Subcutaneous abdominal adipose tissue (tissue), 5 donors: Measurements from ENCODE around the gene GGA3.

ENCODE experiments used
- H3K27ac ChIP-seq: one replicate; pipeline ENCODE4 v1.7.0; 2013; ENCODE audit warnings: low read depth, mild to moderate bottlenecking, inconsistent platforms, low read length, moderate library complexity
- H3K27me3 ChIP-seq, 5 donors: one replicate each; pipeline ENCODE4 v1.7.0; 2013; ENCODE audit warnings: low read length in 5 of 5, inconsistent platforms in 1 of 5; ENCODE audit not compliant: control insufficient read depth in 5 of 5, insufficient read depth in 4 of 5
- H3K36me3 ChIP-seq, 5 donors: one replicate each; pipeline ENCODE4 v1.7.0; 2013; ENCODE audit warnings: low read length in 5 of 5; ENCODE audit not compliant: control insufficient read depth in 5 of 5, insufficient read depth in 5 of 5
- H3K4me1 ChIP-seq, 5 donors: one replicate each; pipeline ENCODE4 v1.7.0; 2013; ENCODE audit warnings: low read length in 5 of 5, mild to moderate bottlenecking in 3 of 5, moderate library complexity in 1 of 5; ENCODE audit not compliant: control insufficient read depth in 5 of 5, insufficient read depth in 5 of 5
- H3K4me3 ChIP-seq, 5 donors: one replicate each; pipeline ENCODE4 v1.7.0; 2013; ENCODE audit warnings: low read length in 5 of 5, low read depth in 1 of 5
- H3K9ac ChIP-seq, 5 donors: one replicate each; pipeline ENCODE4 v1.7.0; 2013; ENCODE audit warnings: low read length in 5 of 5, mild to moderate bottlenecking in 4 of 5, moderate library complexity in 3 of 5
- H3K9me3 ChIP-seq, 5 donors: one replicate each; pipeline ENCODE4 v1.7.0; 2013; ENCODE audit warnings: low read length in 5 of 5; ENCODE audit not compliant: control insufficient read depth in 5 of 5
- donor health status: healthy.
- donor health status: healthy.
- donor health status: healthy.
- donor health status: healthy.
- donor health status: healthy.

The GGA3 gene, protein sequence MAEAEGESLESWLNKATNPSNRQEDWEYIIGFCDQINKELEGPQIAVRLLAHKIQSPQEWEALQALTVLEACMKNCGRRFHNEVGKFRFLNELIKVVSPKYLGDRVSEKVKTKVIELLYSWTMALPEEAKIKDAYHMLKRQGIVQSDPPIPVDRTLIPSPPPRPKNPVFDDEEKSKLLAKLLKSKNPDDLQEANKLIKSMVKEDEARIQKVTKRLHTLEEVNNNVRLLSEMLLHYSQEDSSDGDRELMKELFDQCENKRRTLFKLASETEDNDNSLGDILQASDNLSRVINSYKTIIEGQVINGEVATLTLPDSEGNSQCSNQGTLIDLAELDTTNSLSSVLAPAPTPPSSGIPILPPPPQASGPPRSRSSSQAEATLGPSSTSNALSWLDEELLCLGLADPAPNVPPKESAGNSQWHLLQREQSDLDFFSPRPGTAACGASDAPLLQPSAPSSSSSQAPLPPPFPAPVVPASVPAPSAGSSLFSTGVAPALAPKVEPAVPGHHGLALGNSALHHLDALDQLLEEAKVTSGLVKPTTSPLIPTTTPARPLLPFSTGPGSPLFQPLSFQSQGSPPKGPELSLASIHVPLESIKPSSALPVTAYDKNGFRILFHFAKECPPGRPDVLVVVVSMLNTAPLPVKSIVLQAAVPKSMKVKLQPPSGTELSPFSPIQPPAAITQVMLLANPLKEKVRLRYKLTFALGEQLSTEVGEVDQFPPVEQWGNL

DNA sequence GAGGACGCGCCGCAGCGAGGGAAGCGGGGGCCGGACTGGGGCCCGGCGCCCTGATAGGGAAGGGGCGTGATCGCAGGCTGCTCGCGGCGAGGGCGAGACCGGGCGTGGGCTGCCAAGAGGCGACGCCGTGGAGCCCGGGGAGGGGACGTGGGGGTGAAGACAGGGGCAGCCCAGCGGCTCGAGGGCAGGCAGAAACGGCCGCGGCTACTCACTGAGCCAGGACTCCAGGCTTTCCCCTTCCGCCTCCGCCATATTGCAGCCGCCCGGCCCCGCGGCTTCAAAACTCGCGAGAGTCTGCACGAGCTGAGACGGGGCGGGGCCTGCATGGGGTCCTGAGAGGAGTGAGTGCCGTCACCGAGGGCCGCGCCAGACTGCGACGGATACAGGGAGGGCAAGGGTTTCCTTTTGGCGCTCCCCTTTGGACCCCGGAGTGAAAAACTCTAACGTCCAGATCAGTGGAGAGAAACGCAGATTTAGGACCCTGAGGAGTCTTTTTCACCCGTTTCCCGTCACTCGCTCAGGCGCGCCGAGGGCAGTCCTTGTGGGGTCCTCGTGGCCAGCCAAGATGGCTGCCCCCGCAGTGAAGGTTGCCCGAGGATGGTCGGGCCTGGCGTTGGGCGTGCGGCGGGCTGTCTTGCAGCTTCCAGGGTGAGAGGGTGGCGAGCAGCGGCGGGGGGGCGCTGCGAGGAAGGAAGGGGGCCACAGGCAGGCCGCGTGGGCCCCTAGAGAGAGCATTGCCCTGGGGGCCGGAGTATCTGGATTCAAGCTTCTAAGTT, at the start of gene GGA3, which contains the start of gene MRPS7:
TSS of gene GGA3 (minus strand) at position 271 of the 776 bp plus-strand sequence. CDS start at position 252, 19 bp downstream.
TSS of gene MRPS7 (plus strand) at position 544 of the 776 bp plus-strand sequence. CDS start at position 566, 22 bp downstream.
- H3K9ac ChIP-seq, result peak within 1 kb of the TSS; percentile 94 to 99 (median 97)
- peaks cover 0 to 29% (median 27%) of the 10 kb centered on the region in 5 donors for H3K36me3 ChIP-seq
- peak within 1 kb of the TSS; percentile 99 for H3K27ac ChIP-seq
- H3K9me3 ChIP-seq, result no peaks in the 10 kb centered on the region
- H3K4me3 ChIP-seq, result peak within 1 kb of the TSS; percentile 79 to 98 (median 93)
- H3K27me3 ChIP-seq, result no peaks in the 10 kb centered on the region
- peaks cover 12 to 34% (median 29%) of the 10 kb centered on the region in 5 donors for H3K4me1 ChIP-seq

DNA sequence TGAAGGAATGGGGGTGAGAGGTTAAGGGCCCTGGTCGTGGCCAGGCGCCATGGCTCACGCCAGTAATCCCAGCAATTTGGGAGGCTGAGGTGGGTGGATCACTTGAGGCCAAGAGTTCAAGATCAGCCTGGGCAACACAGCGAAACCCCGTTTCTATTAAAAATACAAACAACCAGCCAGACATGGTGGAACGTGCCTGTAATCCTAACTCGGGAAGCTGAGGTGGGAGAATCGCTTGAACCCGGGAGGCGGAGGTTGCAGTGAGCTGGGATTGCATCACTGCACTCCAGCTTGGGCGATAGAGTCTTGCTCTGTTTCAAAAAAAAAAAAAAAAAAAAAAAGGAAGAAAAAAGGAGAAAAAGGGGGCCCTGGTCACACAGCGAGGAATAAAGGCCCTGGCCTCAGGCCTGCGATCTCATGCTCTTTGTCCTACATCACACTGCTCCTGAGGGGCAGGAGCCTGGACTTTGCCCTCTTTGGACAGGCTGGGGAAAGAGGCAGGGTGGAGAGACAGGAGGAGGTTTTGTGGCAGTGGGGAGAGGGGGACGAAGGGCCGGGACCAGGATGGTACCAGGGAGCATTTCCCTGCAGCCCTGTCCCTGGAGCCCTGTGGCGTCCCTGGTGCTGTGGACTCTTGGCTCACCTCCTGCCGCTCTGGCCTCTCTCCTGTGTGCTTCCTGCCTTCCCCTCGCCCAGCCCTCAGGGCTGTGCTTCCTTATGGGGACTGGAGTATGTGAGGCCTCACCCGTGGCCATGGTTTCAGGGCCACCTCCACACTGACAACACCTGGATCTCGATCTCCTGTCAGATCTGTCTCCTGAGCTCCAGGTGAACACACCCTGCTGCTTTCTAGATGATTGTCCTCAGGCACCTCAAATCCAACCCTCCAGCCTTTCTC, 47.6 kb upstream of the GGA3 start:
- peak overlapping the region in 3 of 5 donors; percentile 22 to 53 (median 34) for H3K4me3 ChIP-seq
- H3K9ac ChIP-seq, result peak overlapping the region in 4 of 5 donors; percentile 48 to 74 (median 54)
- H3K27ac ChIP-seq, result peak overlapping the region; percentile 81
- no peaks in the 10 kb centered on the region for H3K36me3 ChIP-seq
- H3K9me3 ChIP-seq, result no peaks in the 10 kb centered on the region
- peaks cover 7 to 50% (median 43%) of the 10 kb centered on the region in 5 donors for H3K4me1 ChIP-seq
- H3K27me3 ChIP-seq, result no peaks in the 10 kb centered on the region

DNA sequence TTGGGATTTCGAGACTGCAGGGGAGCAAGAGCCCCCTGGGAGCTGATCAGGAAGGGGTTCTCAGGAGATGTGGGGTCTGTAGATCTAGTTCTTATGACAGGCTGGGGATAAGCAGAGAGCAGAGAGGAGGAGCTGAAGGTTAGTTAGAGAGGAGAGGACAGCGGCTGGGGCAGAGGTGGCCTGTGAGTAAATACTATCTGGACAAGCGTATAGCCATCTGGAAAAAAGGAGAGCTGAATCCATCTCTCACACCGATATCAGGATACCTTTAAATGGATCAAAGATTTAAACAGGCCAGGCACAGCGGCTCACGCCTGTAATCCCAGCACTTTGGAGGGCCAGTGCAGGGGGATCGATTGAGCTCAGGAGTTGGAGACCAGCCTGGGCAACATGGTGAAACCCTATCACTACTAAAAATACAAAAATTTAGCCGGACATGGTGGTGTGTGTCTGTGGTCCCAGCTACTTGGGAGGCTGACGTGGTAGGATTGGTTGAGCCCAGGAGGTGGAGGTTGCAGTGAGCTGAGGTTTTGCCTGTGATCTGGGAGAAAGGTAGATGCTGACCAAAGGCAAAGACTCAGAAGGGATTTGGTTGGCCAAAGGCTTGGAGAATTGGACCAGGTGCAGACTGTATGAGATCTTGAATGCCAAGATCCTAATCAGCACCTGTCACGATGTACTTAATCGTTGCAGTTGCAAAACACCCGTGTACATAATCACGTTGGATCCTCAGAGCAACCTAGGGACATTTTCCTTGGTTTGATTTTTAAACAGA, 46.7 kb upstream of the GGA3 start:
- Histone ChIP-seq H3K36me3 (no peaks in the 10 kb centered on the region), H3K9ac (peak overlapping the region in 1 of 5 donors; percentile 43), H3K27ac (peak overlapping the region; percentile 81)

DNA sequence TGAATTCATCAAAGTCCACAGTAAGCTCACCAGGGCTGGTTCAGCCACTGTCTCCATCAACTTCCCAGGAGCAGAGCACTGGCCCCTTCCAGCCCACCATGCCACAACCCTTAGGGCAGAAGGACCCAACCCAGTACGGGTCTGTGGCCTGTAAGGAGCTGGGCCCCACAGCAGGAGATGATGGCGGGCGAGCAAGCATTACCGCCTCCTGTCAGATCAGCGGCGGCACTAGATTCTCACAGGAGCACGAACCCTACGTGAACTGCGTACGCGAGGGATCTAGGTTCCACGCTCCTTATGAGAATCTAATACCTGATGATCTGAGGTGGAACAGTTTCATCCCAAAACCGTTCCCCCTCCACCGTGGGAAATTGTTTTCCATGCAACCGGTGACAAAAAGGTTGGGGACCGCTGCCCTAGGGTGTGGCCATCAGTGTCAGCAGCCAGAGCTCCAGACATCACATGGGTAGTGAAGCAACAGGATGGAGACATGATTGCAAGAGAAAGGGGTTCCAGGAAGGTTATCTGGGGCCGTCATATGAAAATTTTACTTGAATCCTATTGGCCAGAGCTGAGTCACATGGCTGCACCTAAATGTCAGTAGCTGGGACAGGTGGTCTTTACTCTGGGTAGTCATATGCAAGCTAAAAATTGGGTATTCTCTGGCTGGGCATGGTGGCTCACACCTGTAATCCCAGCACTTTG, 40.2 kb upstream of the GGA3 start:
- Histone ChIP-seq H3K27ac (no peak overlapping the region), H3K9me3 (no peaks in the 10 kb centered on the region), H3K9ac (no peak overlapping the region), H3K27me3 (no peaks in the 10 kb centered on the region), H3K36me3 (no peaks in the 10 kb centered on the region), H3K4me1 (peaks cover 0 to 6% (median 3%) of the 10 kb centered on the region in 5 donors), H3K4me3 (no peak overlapping the region)

More for the DNA sequence above, 46.7 kb upstream of the GGA3 start:
- Histone ChIP-seq H3K9me3 (no peaks in the 10 kb centered on the region), H3K4me1 (peaks cover 7 to 42% (median 36%) of the 10 kb centered on the region in 5 donors), H3K4me3 (no peak overlapping the region), H3K27me3 (no peaks in the 10 kb centered on the region)

DNA sequence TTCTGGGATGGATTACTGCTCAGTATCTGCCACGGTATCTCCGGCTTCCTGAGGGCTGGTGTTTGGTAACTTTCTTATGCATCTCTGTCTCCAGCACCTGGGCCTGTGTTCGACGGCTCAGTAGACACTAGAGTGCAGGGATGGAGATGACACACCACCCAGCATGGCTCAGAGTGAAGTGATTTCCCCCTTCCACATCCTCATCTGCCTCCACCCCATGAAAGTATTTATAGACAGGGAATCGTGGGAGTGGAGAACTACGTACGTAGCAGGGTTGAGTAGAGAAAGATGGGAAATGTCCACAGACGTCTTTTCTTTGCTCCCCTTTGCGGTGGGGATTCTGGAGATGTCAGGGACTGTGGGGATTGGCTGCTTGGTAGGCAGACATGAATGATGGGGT, 39.6 kb upstream of the GGA3 start:
- no peaks in the 10 kb centered on the region for H3K27me3 ChIP-seq
- no peak overlapping the region for H3K27ac ChIP-seq
- peaks cover 0 to 10% (median 3%) of the 10 kb centered on the region in 5 donors for H3K4me1 ChIP-seq
- H3K9me3 ChIP-seq, result no peaks in the 10 kb centered on the region
- H3K9ac ChIP-seq, result no peak overlapping the region
- no peak overlapping the region for H3K4me3 ChIP-seq
- no peaks in the 10 kb centered on the region for H3K36me3 ChIP-seq

DNA sequence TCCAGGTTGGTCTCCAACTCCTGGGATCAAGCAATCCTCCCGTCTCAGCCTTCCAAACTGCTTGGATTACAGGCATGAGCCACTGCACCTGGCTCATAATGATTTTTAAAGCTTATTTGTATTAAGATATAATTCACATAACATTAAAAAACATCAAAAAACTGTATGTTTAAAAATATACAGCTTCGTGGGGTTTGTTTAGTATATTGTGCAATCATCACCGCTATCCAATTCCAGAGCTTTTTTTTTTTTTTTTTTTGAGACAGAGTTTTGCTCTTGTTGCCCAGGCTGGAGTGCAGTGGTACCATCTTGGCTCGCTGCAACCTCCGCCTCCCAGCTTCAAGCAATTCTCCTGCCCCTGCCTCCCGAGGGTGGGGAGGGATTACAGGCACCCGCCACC, 38.9 kb upstream of the GGA3 start:
- Histone ChIP-seq H3K4me1 (peaks cover 0 to 13% (median 3%) of the 10 kb centered on the region in 5 donors), H3K4me3 (no peak overlapping the region), H3K27me3 (no peaks in the 10 kb centered on the region), H3K27ac (no peak overlapping the region), H3K9me3 (no peaks in the 10 kb centered on the region), H3K9ac (no peak overlapping the region), H3K36me3 (no peaks in the 10 kb centered on the region)

DNA sequence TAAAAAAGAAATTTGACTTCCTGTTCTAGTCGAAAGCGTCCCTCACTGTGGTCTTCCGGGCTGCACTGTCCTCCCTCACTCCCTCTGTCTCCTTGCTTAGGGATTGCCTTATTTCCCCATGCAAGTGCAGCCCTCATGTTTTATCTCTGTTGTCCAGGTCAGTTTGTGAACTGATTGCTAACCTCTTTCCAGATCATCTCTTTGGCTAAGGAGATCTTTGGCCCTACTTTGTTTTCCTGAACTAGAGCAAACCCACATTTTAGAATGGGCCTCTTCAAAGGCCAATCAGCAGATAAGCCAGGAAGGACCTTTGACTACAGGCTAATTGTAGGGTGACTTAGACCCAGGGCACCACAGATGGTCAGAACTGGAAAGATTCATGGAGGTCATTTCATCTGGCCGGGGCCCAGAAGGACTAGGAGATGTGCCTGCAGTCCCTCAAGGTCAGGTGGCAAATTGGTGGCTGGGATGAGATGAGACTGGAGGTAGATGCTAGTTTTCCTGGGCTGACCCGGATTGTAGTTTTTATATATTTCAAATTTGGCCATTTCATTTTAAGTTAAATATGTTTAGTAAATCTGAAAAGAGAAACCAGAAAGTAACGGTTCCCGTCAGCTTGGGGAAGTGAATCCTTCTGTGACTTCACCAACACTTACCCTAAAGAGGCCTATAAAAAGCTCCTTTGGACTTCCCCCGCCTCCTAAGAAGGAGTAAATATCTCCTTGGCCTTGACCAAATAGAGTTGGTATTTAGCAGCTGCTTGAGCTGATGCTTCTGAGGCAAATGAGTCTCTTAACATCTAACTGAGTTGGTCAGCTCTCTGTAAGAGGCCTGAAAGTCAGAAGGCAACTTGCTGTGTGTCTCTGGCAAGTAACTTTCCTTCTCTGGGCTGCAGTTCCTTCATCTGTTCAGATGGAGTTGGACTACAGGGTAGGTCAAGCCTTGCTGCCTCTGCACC, 34.1 kb upstream of the GGA3 start:
- Histone ChIP-seq H3K9ac (peak overlapping the region in 1 of 5 donors; percentile 45), H3K4me3 (no peak overlapping the region), H3K27ac (no peak overlapping the region), H3K36me3 (no peaks in the 10 kb centered on the region), H3K4me1 (peaks cover 0 to 8% (median under 1%) of the 10 kb centered on the region in 5 donors), H3K27me3 (no peaks in the 10 kb centered on the region), H3K9me3 (no peaks in the 10 kb centered on the region)
